OCI-LY3 (cell line): Measurements from ENCODE around the gene RGS6.

Source experiments
- EZH2phosphoT487 ChIP-seq: fragments of 200-600 bp; shearing (Covaris generic); IDR thresholded peaks from 2 replicates; pipeline ENCODE4 v1.6.1; 2018; ENCODE audit warnings: antibody characterized with exemption, mixed run types, low read depth
- TF ChIP-seq, protein P1 (sequence below): fragments of 200-600, 300-600 bp; sonication (generic); IDR thresholded peaks from 2 replicates; pipeline ENCODE4 v1.5.1; 2014; ENCODE audit warnings: antibody characterized with exemption, low read length, low read depth

DNA sequence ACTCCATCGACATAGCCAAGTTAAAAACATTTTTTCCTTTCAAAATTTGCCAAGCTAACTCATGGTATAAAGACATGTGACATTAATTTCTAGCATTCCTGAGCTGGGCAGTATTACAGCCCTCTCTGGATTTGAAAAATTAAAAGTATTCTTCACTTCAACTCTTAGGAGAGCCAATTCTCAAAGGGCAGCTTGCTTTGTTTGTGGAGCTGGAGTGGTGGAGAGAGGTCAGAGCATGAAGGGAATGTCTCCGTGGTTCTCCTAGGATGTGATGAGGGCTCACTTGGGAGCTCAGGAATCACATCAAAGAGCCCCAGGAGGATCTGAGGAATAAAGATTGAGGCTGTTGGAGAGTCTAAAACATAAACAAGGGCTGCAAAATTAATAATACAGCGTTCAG lies 46.9 kb upstream of the RGS6 start:
- TF ChIP-seq, protein P1, sequence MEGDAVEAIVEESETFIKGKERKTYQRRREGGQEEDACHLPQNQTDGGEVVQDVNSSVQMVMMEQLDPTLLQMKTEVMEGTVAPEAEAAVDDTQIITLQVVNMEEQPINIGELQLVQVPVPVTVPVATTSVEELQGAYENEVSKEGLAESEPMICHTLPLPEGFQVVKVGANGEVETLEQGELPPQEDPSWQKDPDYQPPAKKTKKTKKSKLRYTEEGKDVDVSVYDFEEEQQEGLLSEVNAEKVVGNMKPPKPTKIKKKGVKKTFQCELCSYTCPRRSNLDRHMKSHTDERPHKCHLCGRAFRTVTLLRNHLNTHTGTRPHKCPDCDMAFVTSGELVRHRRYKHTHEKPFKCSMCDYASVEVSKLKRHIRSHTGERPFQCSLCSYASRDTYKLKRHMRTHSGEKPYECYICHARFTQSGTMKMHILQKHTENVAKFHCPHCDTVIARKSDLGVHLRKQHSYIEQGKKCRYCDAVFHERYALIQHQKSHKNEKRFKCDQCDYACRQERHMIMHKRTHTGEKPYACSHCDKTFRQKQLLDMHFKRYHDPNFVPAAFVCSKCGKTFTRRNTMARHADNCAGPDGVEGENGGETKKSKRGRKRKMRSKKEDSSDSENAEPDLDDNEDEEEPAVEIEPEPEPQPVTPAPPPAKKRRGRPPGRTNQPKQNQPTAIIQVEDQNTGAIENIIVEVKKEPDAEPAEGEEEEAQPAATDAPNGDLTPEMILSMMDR = no peak
- no peak for TF ChIP-seq EZH2phosphoT487
